ENCODE results near the gene ATP11B. TPM values are rescaled to one million over a fixed set of nuclear protein-coding genes. Genes with fewer than 3 reads are reported as not detected.

The ATP11B gene
- total and polyA plus RNA-seq, 2 experiments from 2014 or later, result 5.8 to 24.7 TPM

DNA sequence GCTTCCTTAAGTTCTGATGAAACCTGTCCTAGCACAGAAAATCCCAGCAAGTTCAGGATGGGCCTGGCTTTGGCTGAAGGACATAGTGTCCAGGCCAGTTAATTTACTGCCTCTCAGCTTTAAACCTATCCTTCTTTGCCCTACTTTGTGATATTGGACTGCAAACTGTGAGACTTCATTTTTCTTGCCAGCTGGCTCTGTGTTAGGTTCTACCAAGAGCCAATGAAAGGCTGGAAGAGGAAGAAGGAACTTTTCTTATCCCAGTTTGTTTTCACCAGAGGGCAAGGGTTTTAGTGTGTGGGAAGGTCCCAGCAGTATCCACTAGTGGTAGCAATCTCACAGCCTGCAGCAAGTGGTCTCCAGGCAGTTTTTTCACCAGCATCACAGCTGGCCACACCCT is 168.9 kb downstream of the ATP11B start:
- H3K4me2 ChIP-seq, result no peak overlapping the region
- Mint-ChIP-seq H3K27me3 (ENCODE audit: insufficient read depth, low read depth, poor library complexity) (no peaks in the 10 kb centered on the region), H3K4me3 (no peak overlapping the region), H3K9me3 (no peaks in the 10 kb centered on the region), H3K36me3 (ENCODE audit: low read depth) (peaks cover 21% of the 10 kb centered on the region), H3K27ac (0 out of 2 replicates have a peak overlapping the region, but pooled peaks have one; percentile 37), H3K4me1 (peaks cover 27% of the 10 kb centered on the region)
- no peaks in the 10 kb centered on the region for H4K20me1 ChIP-seq (replicated peaks; ENCODE audit: insufficient read depth)
- DNase-seq (ENCODE audit: low spot score) (no peak), ATAC-seq (no peak)
- no peaks in the 10 kb centered on the region for H3K9me2 ChIP-seq (ENCODE audit: insufficient read depth)
- H3K27me3 ChIP-seq (ENCODE audit: insufficient read depth), result no peaks in the 10 kb centered on the region
- peaks cover 13% of the 10 kb centered on the region; the same call in 1 of the 2 replicates for H3K4me1 ChIP-seq (ENCODE audit: insufficient read depth)
- no peak overlapping the region for H2AFZ ChIP-seq
- H3F3A ChIP-seq (replicated peaks; ENCODE audit: low read depth), result no peaks in the 10 kb centered on the region
- H3K79me2 ChIP-seq (replicated peaks; ENCODE audit: insufficient read depth), result peaks cover 45% of the 10 kb centered on the region
- H3K36me3 ChIP-seq (ENCODE audit: insufficient read depth), result no peaks in the 10 kb centered on the region; the same call in 1 of the 2 replicates
- peak overlapping the region; percentile 13; the same call in 1 of the 2 replicates for H3K27ac ChIP-seq (ENCODE audit: low read depth)
- no peak overlapping the region for H3K4me3 ChIP-seq
- TF ChIP-seq ETS1 (IDR thresholded peaks at IDR 0.05), result no peak
- no peak for TF ChIP-seq CREB1 (CRISPR knock-in tag; IDR thresholded peaks at IDR 0.05; ENCODE audit: low read depth)
- no peak for TF ChIP-seq STAT1 (IDR thresholded peaks at IDR 0.05; ENCODE audit: unreplicated experiment)
- TF ChIP-seq, protein P1, sequence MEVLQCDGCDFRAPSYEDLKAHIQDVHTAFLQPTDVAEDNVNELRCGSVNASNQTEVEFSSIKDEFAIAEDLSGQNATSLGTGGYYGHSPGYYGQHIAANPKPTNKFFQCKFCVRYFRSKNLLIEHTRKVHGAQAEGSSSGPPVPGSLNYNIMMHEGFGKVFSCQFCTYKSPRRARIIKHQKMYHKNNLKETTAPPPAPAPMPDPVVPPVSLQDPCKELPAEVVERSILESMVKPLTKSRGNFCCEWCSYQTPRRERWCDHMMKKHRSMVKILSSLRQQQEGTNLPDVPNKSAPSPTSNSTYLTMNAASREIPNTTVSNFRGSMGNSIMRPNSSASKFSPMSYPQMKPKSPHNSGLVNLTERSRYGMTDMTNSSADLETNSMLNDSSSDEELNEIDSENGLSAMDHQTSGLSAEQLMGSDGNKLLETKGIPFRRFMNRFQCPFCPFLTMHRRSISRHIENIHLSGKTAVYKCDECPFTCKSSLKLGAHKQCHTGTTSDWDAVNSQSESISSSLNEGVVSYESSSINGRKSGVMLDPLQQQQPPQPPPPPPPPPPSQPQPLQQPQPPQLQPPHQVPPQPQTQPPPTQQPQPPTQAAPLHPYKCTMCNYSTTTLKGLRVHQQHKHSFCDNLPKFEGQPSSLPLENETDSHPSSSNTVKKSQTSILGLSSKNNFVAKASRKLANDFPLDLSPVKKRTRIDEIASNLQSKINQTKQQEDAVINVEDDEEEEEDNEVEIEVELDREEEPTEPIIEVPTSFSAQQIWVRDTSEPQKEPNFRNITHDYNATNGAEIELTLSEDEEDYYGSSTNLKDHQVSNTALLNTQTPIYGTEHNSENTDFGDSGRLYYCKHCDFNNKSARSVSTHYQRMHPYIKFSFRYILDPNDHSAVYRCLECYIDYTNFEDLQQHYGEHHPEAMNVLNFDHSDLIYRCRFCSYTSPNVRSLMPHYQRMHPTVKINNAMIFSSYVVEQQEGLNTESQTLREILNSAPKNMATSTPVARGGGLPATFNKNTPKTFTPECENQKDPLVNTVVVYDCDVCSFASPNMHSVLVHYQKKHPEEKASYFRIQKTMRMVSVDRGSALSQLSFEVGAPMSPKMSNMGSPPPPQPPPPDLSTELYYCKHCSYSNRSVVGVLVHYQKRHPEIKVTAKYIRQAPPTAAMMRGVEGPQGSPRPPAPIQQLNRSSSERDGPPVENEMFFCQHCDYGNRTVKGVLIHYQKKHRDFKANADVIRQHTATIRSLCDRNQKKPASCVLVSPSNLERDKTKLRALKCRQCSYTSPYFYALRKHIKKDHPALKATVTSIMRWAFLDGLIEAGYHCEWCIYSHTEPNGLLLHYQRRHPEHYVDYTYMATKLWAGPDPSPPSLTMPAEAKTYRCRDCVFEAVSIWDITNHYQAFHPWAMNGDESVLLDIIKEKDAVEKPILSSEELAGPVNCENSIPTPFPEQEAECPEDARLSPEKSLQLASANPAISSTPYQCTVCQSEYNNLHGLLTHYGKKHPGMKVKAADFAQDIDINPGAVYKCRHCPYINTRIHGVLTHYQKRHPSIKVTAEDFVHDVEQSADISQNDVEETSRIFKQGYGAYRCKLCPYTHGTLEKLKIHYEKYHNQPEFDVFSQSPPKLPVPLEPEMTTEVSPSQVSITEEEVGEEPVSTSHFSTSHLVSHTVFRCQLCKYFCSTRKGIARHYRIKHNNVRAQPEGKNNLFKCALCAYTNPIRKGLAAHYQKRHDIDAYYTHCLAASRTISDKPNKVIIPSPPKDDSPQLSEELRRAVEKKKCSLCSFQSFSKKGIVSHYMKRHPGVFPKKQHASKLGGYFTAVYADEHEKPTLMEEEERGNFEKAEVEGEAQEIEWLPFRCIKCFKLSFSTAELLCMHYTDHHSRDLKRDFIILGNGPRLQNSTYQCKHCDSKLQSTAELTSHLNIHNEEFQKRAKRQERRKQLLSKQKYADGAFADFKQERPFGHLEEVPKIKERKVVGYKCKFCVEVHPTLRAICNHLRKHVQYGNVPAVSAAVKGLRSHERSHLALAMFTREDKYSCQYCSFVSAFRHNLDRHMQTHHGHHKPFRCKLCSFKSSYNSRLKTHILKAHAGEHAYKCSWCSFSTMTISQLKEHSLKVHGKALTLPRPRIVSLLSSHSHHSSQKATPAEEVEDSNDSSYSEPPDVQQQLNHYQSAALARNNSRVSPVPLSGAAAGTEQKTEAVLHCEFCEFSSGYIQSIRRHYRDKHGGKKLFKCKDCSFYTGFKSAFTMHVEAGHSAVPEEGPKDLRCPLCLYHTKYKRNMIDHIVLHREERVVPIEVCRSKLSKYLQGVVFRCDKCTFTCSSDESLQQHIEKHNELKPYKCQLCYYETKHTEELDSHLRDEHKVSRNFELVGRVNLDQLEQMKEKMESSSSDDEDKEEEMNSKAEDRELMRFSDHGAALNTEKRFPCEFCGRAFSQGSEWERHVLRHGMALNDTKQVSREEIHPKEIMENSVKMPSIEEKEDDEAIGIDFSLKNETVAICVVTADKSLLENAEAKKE (CRISPR knock-in tag; IDR thresholded peaks at IDR 0.05), result no peak

DNA sequence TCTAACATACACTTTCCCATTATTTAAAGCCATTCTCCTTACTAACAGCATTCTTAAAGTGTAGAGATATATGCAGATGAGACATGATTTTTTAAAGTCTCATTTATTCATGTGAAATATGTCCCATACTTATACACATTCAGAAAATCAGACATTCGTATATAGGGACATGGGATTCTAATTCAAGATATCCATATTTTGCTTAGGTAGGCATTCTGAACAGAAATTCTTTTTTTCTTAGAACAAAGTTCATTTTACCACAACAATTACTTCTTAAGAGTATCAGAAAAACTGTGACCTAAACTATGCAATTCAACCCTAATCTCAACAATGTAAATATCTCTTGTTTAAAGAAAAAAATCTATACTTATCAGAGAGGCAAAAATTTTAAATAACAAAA is 170.9 kb downstream of the ATP11B start:
- Histone ChIP-seq H4K20me1 (replicated peaks; ENCODE audit: insufficient read depth) (no peaks in the 10 kb centered on the region; the same call in 1 of the 2 replicates), H3K4me3 (no peak overlapping the region), H2AFZ (no peak overlapping the region), H3K4me1 (ENCODE audit: insufficient read depth) (peaks cover 16% of the 10 kb centered on the region; the same call in 1 of the 2 replicates), H3K36me3 (ENCODE audit: insufficient read depth) (no peaks in the 10 kb centered on the region), H3K4me2 (no peak overlapping the region), H3F3A (replicated peaks; ENCODE audit: low read depth) (no peaks in the 10 kb centered on the region), H3K27ac (ENCODE audit: low read depth) (no peak overlapping the region), H3K79me2 (replicated peaks; ENCODE audit: insufficient read depth) (peaks cover 59% of the 10 kb centered on the region), H3K9me2 (ENCODE audit: insufficient read depth) (no peaks in the 10 kb centered on the region), H3K27me3 (ENCODE audit: insufficient read depth) (no peaks in the 10 kb centered on the region)
- no peak for ATAC-seq
- no peak for DNase-seq (ENCODE audit: low spot score)
- H3K4me1 Mint-ChIP-seq, result peaks cover 32% of the 10 kb centered on the region
- peaks cover 1% of the 10 kb centered on the region for H3K27me3 Mint-ChIP-seq (ENCODE audit: insufficient read depth, low read depth, poor library complexity)
- no peak overlapping the region for H3K27ac Mint-ChIP-seq
- no peak overlapping the region for H3K4me3 Mint-ChIP-seq
- H3K9me3 Mint-ChIP-seq, result no peaks in the 10 kb centered on the region
- H3K36me3 Mint-ChIP-seq (ENCODE audit: low read depth), result peaks cover 8% of the 10 kb centered on the region; the same call in 1 of the 3 replicates
- TF ChIP-seq CREB1 (CRISPR knock-in tag; IDR thresholded peaks at IDR 0.05; ENCODE audit: low read depth) (no peak), CTCF (conservative IDR thresholded peaks at IDR 0.05; ENCODE audit: low read depth in 2 of 2) (no peak), ZNF114 (CRISPR knock-in tag; IDR thresholded peaks at IDR 0.05) (no peak), EZH2phosphoT487 (IDR thresholded peaks at IDR 0.05; ENCODE audit: unreplicated experiment) (no peak), JUNB (IDR thresholded peaks at IDR 0.05; ENCODE audit: unreplicated experiment) (no peak), REST (IDR thresholded peaks at IDR 0.05; ENCODE audit: unreplicated experiment) (no peak)
